Measurements from ENCODE around the gene DNASE1L1.

Gene DNASE1L1

GRCh38 chrX:154365997-154366665, 42.9 kb downstream of the DNASE1L1 start:
- no peak for DNase-seq

GRCh38 chrX:154365052-154365600, 43.9 kb downstream of the DNASE1L1 start:
- DNase-seq: no peak

- DNase-seq: no peak
Observed at GRCh38 chrX:154363706-154364439, 45.2 kb downstream of the DNASE1L1 start.

DNA sequence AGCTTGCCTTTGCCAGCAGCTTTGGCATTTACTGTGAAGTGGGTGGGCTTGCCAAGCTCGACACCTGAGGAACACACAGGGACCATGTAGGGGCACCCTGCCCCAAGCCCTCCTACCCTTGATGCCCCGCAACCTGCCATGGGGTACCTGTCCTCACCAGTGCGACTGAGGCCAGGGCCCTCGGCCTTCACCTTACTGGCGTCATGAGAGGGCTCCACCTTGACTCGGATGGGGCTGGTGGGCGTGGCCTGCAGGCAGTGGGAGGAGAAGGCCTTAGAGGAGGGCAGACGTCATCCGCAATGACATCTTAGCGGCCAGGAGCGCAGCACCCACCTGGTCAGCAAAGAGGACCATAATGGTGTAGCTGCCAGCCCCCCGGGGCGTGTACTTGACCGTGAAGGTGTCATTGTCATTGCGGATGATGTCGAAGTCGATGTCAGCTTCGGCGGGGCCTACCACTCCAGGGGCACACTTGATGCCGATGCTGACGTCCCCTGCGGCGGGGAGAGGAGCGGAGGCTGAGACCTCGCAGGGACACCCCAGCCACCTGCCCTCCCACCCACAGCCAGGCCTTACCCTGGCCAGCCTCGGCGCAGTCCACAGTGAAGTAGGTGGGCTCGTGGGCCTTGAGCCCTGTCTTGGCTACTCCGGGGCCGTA, 46.8 kb downstream of the DNASE1L1 start:
- DNase-seq: no peak

GRCh38 chrX:154360155-154360713, 48.8 kb downstream of the DNASE1L1 start:
- DNase-seq: no peak

DNA sequence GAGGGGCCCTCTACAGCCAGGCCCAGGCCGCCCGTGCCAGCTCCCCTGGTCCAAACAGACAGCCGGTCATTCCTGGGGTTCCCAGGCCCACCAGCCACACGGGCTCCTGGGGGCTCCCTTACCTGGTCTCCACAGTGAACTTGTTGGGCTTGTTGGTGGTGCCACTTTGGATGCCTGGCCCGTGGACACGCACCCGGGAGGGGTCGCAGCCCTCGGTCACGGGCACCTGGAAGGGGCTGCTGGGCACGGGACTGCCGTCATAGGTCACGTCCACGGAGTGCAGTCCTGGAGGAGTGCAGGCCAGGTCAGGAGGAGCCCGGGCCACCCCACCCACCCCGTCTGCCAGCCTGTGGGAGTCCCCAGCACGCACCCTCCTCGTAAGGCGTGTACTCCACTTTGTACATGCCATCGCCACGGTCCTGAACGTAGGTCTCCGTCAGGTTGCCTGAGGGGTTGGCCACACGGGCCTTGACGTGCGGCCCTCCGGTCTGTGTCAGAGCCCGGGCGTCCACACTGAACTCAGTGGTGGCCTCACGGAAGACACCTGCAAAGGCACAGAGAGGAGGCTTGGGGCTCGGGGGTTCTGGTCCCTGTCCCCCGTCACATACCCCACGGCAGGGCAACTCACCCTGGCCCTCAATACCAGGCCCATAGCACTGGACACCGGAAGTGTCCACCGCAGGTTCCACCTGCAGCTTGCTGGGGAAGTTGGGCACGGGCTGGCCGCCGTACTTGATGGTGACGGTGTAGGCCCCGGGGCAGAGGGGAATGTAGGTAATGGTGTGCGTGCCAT, 49.5 kb downstream of the DNASE1L1 start:
- DNase-seq: no peak

DNA sequence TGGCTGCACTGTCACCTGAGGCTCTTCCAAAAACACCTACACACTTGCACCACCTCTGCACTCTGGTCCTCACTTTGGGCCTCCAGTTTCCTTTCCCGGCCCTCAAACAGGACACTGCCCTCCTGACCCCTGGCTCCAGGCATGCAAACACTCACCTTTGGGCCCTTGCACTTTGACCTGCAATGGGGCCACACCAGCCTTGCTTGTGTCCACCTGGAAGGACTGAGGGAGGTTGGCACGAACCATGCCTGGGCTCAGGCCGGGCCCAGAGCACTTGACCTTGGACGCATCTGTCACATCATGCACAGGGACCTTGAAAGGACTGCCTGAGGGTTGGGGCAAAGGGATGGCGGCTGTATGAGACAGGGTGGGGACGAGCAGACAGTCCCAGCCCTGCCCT, 50.2 kb downstream of the DNASE1L1 start:
- no peak for DNase-seq

DNA sequence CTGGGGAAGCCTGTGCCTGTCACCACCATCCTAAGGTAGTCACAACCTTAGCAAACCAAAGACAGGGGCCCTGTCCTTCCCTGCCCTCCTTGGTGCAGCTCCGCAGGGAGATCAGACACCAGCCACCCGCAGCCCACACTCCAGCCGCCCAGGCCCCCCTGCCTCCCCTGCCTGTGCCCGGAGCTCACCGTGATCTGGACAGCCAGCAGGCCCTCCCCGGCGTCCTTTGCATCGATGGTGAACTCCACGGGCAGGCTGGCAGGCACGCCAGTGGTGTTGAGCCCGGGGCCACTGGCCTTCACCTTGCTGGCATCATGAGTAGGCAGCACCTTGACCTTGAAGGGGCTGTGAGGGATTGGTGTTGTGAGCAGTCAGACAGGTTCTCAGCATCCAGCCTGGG, 51.0 kb downstream of the DNASE1L1 start:
- DNase-seq: no peak

DNA sequence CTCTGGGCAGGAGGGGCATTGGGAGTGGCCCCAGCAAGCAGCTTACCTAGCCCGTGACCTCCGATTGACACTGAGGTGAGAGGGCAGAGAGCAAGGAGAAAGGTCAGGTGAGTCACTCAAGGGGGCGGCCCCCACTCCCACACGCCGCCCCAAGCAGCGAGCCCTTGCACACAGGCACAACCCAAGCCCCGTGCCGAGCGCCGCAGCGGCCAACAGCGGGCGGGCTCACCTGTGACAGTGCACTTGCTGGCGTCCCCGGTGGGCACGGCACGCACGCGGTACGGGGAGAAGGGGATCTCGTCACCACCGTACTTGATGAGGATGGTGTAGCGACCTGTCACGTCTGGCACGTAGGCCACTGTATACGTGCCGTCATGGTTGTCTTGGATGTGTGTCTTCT, 51.8 kb downstream of the DNASE1L1 start:
- DNase-seq: no peak

GRCh38 chrX:154356596-154356995, 52.5 kb downstream of the DNASE1L1 start:
- DNase-seq: no peak

DNA sequence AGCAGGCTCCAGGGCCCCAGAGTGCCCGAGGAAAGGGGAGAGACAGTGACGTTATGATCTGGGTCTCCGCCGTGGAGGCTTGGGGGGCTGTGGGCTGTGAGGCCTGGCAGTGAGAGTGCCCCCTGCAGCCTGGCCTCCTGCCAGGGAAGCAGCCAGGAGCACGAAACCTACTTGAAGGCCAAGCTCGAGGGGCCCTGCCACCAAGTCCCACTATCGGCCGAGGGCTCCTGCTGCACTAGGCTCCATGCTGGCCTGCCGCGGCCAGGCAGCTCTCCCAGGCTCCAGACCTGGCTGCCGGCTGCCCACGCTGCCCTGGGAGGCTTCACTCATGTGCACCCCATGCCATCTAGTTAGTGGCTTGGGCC, 53.3 kb downstream of the DNASE1L1 start:
- no peak for DNase-seq

- DNase-seq: no peak
Observed at GRCh38 chrX:154355094-154355775, 53.8 kb downstream of the DNASE1L1 start.

DNA sequence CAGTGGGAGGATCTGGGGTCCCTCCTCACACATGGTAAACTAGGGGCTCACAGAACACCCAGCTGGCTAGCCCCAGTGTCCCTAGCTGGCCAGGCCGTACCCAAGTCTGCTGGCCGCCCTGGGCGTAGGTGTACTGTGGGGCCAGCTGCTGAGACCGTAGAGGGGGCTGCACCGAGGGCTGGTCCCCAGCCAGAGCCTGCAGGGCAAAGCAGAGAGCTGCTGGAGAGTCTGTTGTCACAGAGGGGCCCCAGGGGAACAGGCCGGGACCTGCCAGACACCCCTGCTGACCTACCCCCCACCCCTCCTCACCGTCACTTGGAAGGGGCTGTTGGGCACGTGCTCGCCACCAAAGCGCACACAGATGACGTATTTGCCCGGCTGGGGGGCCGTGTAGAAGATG, 54.5 kb downstream of the DNASE1L1 start:
- no peak for DNase-seq

GRCh38 chrX:154354013-154354412, 55.0 kb downstream of the DNASE1L1 start:
- no peak for DNase-seq

- no peak for DNase-seq
Observed at GRCh38 chrX:154353172-154353843, 55.7 kb downstream of the DNASE1L1 start.

DNA sequence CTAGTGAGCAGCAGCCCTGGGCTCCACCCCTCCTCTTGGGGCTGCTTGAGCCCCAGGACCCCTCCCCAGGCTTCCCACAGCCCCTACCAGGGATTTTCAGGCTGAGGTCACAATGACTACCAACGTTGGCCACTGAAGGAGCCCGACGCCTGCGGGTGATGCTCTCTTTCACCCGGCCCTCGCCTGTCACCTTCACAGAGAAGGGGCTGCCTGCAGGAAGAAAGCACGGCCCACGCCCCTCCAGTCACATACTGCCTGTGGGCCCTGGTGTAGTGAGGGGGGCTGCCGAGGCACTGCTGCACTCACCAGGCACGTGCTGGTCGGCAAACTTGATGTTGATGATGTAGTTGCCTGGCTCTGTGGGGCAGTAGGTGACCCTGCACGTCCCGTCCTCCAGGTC, 56.6 kb downstream of the DNASE1L1 start:
- DNase-seq: no peak

DNA sequence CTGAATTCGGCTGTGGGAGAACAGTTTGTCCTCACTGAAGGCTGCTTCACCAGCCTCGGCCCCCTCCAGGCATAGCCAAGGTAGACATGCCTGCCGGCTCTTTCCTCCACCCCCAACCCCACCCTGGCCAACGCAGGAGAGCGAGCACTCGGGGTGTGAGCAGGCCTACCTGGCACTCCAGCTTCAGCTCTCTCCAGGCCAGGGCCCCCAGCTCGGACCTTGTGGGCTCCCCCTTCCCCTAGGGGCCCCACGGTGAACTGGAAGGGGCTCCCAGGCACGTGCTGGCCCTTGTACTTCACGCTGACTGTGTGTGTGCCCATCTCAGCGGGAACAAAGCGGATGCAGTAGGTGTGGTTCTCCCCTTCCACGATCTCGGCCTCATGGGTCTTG, 57.0 kb downstream of the DNASE1L1 start:
- no peak for DNase-seq

Data from NCI-H226 (cell line).